ENCODE results near the gene PLEKHA7.
"Not testable (repeated sequence)": the region's sequence is repeated elsewhere in the genome, so short reads cannot be mapped to it uniquely, and the experiment has no call there.

The PLEKHA7 gene

DNA sequence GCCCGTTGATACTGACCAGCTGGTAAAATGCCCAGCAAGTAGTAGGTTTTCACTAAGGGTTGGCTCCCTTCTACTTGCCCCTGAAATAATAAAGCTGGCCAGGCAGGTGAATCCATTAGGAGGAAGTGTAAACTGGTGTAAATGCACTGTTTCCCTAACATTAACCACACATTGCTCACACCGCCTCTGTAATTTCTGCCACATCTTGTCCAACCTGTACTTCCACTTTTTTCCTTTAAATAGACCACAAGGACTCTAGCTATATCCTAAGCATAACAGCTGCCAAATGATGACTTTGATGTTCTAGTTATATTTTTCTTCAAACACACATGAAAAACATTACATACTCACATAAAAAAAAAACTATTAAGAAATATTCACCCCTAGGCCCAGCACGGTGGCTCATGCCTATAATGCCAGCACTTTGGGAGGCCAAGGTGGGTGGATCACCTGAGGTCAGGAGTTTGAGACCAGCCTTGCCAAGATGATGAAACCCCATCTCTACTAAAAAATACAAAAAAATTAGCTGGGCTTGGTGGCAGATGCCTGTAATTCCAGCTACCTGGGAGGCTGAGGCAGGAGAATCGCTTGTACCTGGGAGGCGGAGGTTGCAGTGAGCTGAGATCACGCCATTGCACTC, 95.6 kb downstream of the PLEKHA7 start:
- H3K4me1 ChIP-seq (ENCODE audit: control insufficient read depth, low read depth, low read length) = not testable (repeated sequence)

DNA sequence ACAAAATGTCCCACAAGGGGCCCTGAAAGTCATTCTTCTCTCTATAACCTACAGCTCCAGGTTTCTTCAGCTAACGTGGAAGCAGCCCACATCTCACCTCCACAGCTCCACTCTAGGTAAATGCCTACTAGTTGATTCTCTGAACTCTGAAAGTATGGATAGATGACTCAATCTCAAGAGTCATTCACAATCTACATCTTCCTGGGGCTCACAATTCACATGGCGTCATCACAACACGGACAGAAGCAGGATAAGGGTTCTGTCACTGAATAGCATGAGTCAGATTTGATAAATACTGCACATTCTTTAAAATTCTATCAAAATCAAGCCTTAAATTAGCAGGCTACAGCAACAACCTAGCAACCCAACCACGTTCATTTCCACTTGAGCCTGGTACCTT, 96.3 kb downstream of the PLEKHA7 start:
- Histone ChIP-seq H4K8ac (ENCODE audit: low read depth, low read length) (no peak overlapping the region), H2BK15ac (replicated peaks; ENCODE audit: low read depth) (no peak overlapping the region), H3K36me3 (ENCODE audit: control insufficient read depth, insufficient read depth, low read length) (no peaks in the 10 kb centered on the region), H3K79me1 (ENCODE audit: low read length) (no peaks in the 10 kb centered on the region), H3K4me3 (ENCODE audit: low read length) (no peak overlapping the region), H3K4ac (ENCODE audit: low read depth, low read length) (no peak overlapping the region), H3K23ac (ENCODE audit: low read length) (no peak overlapping the region), H2BK5ac (ENCODE audit: low read length) (no peak overlapping the region), H3K18ac (ENCODE audit: low read length) (no peak overlapping the region), H3K4me1 (ENCODE audit: control insufficient read depth, low read depth, low read length) (no peaks in the 10 kb centered on the region), H3K9ac (ENCODE audit: low read length) (no peak overlapping the region), H3K4me2 (ENCODE audit: low read length) (no peak overlapping the region), H3K56ac (ENCODE audit: low read length) (no peak overlapping the region), H2AK5ac (ENCODE audit: low read length) (no peak overlapping the region), H3K79me2 (ENCODE audit: control insufficient read depth, insufficient read depth, low read length) (no peaks in the 10 kb centered on the region), H4K5ac (ENCODE audit: low read length) (no peak overlapping the region), H3K27ac (ENCODE audit: low read depth, low read length) (no peak overlapping the region), H3K27me3 (ENCODE audit: insufficient read depth, low read length, poor library complexity) (no peaks in the 10 kb centered on the region), H2BK120ac (ENCODE audit: low read depth, low read length) (no peak overlapping the region)
- no CpG with 5 or more reads among the region's 4 CpGs for WGBS (ENCODE audit: extremely low coverage, insufficient coverage, low lambda C conversion rate)
- DNase-seq = no peak

More for the DNA sequence above, 95.6 kb downstream of the PLEKHA7 start:
- not testable (repeated sequence) for H3K4me3 ChIP-seq (ENCODE audit: low read length); H4K8ac ChIP-seq (ENCODE audit: low read depth, low read length); H2AK5ac ChIP-seq (ENCODE audit: low read length); H2BK5ac ChIP-seq (ENCODE audit: low read length); DNase-seq; H3K9ac ChIP-seq (ENCODE audit: low read length); H3K79me1 ChIP-seq (ENCODE audit: low read length); H3K23ac ChIP-seq (ENCODE audit: low read length); H3K27ac ChIP-seq (ENCODE audit: low read depth, low read length); H3K36me3 ChIP-seq (ENCODE audit: control insufficient read depth, insufficient read depth, low read length); H3K27me3 ChIP-seq (ENCODE audit: insufficient read depth, low read length, poor library complexity); H3K4me2 ChIP-seq (ENCODE audit: low read length); H3K79me2 ChIP-seq (ENCODE audit: control insufficient read depth, insufficient read depth, low read length); H2BK120ac ChIP-seq (ENCODE audit: low read depth, low read length); H2BK15ac ChIP-seq (replicated peaks; ENCODE audit: low read depth); H3K18ac ChIP-seq (ENCODE audit: low read length); H3K4ac ChIP-seq (ENCODE audit: low read depth, low read length); H3K56ac ChIP-seq (ENCODE audit: low read length); H4K5ac ChIP-seq (ENCODE audit: low read length)
- WGBS (ENCODE audit: extremely low coverage, insufficient coverage, low lambda C conversion rate) = no CpG with 5 or more reads among the region's 6 CpGs

DNA sequence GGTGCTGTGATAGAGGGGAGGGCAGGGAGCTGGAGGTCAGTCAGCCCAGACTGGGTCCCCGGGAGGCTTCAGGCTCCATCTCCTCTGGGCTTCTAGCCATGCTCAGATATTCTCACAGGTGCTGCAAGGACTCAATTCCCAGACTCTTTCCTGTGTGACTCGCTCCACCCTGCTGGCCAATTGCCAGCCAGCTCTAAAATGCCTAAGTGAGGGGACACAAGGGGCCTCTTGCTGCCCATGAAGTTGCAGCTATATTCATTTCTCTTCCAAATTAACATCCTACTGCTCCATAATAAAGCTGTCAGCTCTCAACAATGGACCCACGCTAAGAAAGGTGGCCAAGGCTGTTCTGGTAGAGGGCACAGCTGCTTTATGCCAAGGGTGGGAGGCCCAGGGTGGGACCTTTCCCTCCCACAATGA, 101.5 kb downstream of the PLEKHA7 start:
- H3K27me3 ChIP-seq (ENCODE audit: insufficient read depth, low read length, poor library complexity) = no peaks in the 10 kb centered on the region
- H3K23ac ChIP-seq (ENCODE audit: low read length) = no peak overlapping the region
- H3K79me2 ChIP-seq (ENCODE audit: control insufficient read depth, insufficient read depth, low read length) = no peaks in the 10 kb centered on the region
- H4K5ac ChIP-seq (ENCODE audit: low read length) = no peak overlapping the region
- H3K4ac ChIP-seq (ENCODE audit: low read depth, low read length) = no peak overlapping the region
- H4K8ac ChIP-seq (ENCODE audit: low read depth, low read length) = no peak overlapping the region
- no peak for DNase-seq
- no peaks in the 10 kb centered on the region for H3K79me1 ChIP-seq (ENCODE audit: low read length)
- H2BK120ac ChIP-seq (ENCODE audit: low read depth, low read length) = no peak overlapping the region
- H2BK5ac ChIP-seq (ENCODE audit: low read length) = no peak overlapping the region
- no peaks in the 10 kb centered on the region for H3K4me1 ChIP-seq (ENCODE audit: control insufficient read depth, low read depth, low read length)
- no CpG with 5 or more reads among the region's 3 CpGs for WGBS (ENCODE audit: extremely low coverage, insufficient coverage, low lambda C conversion rate)
- no peak overlapping the region for H2AK5ac ChIP-seq (ENCODE audit: low read length)
- no peaks in the 10 kb centered on the region for H3K36me3 ChIP-seq (ENCODE audit: control insufficient read depth, insufficient read depth, low read length)
- H3K4me3 ChIP-seq (ENCODE audit: low read length) = no peak overlapping the region
- H3K4me2 ChIP-seq (ENCODE audit: low read length) = no peak overlapping the region
- H3K27ac ChIP-seq (ENCODE audit: low read depth, low read length) = no peak overlapping the region
- H2BK15ac ChIP-seq (replicated peaks; ENCODE audit: low read depth) = no peak overlapping the region
- H3K18ac ChIP-seq (ENCODE audit: low read length) = no peak overlapping the region
- H3K9ac ChIP-seq (ENCODE audit: low read length) = no peak overlapping the region
- H3K56ac ChIP-seq (ENCODE audit: low read length) = no peak overlapping the region

GRCh38 chr11:16911658-16912057, 102.6 kb downstream of the PLEKHA7 start:
- Histone ChIP-seq H4K8ac (ENCODE audit: low read depth, low read length) (no peak overlapping the region), H3K79me2 (ENCODE audit: control insufficient read depth, insufficient read depth, low read length) (no peaks in the 10 kb centered on the region), H2BK120ac (ENCODE audit: low read depth, low read length) (no peak overlapping the region), H3K4ac (ENCODE audit: low read depth, low read length) (no peak overlapping the region), H3K9ac (ENCODE audit: low read length) (no peak overlapping the region), H2BK5ac (ENCODE audit: low read length) (no peak overlapping the region), H3K27me3 (ENCODE audit: insufficient read depth, low read length, poor library complexity) (no peaks in the 10 kb centered on the region), H2BK15ac (replicated peaks; ENCODE audit: low read depth) (no peak overlapping the region), H2AK5ac (ENCODE audit: low read length) (no peak overlapping the region), H3K56ac (ENCODE audit: low read length) (no peak overlapping the region), H3K36me3 (ENCODE audit: control insufficient read depth, insufficient read depth, low read length) (no peaks in the 10 kb centered on the region), H3K23ac (ENCODE audit: low read length) (no peak overlapping the region), H3K4me1 (ENCODE audit: control insufficient read depth, low read depth, low read length) (no peaks in the 10 kb centered on the region), H3K4me2 (ENCODE audit: low read length) (no peak overlapping the region), H3K4me3 (ENCODE audit: low read length) (no peak overlapping the region), H3K79me1 (ENCODE audit: low read length) (no peaks in the 10 kb centered on the region), H3K18ac (ENCODE audit: low read length) (no peak overlapping the region), H4K5ac (ENCODE audit: low read length) (no peak overlapping the region), H3K27ac (ENCODE audit: low read depth, low read length) (no peak overlapping the region)
- DNase-seq = no peak
- no CpG with 5 or more reads among the region's 4 CpGs for WGBS (ENCODE audit: extremely low coverage, insufficient coverage, low lambda C conversion rate)

DNA sequence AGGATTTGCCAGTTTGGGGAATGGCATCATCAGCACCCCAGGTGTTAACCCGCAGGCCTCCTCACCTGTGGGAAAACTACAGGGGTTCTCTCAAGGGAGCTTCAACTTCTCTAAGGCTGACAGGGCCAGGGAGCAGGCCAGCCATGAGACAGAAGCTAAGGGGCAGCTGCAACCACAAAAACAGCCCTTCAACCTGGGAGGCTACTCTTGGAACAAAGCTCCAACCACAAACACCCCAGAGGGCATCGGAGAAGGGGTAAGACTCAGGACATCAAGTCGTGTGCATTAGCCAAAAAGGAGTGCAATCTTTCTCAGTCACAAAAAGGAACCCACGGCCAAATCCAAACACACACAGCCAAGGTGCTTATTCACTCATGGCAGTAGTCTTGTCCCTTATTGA, 103.0 kb downstream of the PLEKHA7 start:
- Histone ChIP-seq H3K56ac (ENCODE audit: low read length) (no peak overlapping the region), H3K27me3 (ENCODE audit: insufficient read depth, low read length, poor library complexity) (no peaks in the 10 kb centered on the region), H2BK5ac (ENCODE audit: low read length) (no peak overlapping the region), H3K4ac (ENCODE audit: low read depth, low read length) (no peak overlapping the region), H3K27ac (ENCODE audit: low read depth, low read length) (no peak overlapping the region), H2AK5ac (ENCODE audit: low read length) (no peak overlapping the region), H3K79me2 (ENCODE audit: control insufficient read depth, insufficient read depth, low read length) (no peaks in the 10 kb centered on the region), H3K4me3 (ENCODE audit: low read length) (no peak overlapping the region), H3K4me2 (ENCODE audit: low read length) (no peak overlapping the region), H3K18ac (ENCODE audit: low read length) (no peak overlapping the region), H2BK15ac (replicated peaks; ENCODE audit: low read depth) (no peak overlapping the region), H3K23ac (ENCODE audit: low read length) (no peak overlapping the region), H4K5ac (ENCODE audit: low read length) (no peak overlapping the region), H4K8ac (ENCODE audit: low read depth, low read length) (no peak overlapping the region), H2BK120ac (ENCODE audit: low read depth, low read length) (no peak overlapping the region), H3K36me3 (ENCODE audit: control insufficient read depth, insufficient read depth, low read length) (no peaks in the 10 kb centered on the region), H3K9ac (ENCODE audit: low read length) (no peak overlapping the region), H3K79me1 (ENCODE audit: low read length) (no peaks in the 10 kb centered on the region), H3K4me1 (ENCODE audit: control insufficient read depth, low read depth, low read length) (no peaks in the 10 kb centered on the region)
- no peak for DNase-seq
- WGBS (ENCODE audit: extremely low coverage, insufficient coverage, low lambda C conversion rate) = no CpG with 5 or more reads among the region's 4 CpGs

GRCh38 chr11:16909359-16910035, 104.7 kb downstream of the PLEKHA7 start:
- no peak overlapping the region for H2BK15ac ChIP-seq (replicated peaks; ENCODE audit: low read depth)
- no CpG with 5 or more reads among the region's 3 CpGs for WGBS (ENCODE audit: extremely low coverage, insufficient coverage, low lambda C conversion rate)
- no peak overlapping the region for H3K9ac ChIP-seq (ENCODE audit: low read length)
- H2AK5ac ChIP-seq (ENCODE audit: low read length) = no peak overlapping the region
- no peak overlapping the region for H4K8ac ChIP-seq (ENCODE audit: low read depth, low read length)
- no peak overlapping the region for H3K18ac ChIP-seq (ENCODE audit: low read length)
- H3K36me3 ChIP-seq (ENCODE audit: control insufficient read depth, insufficient read depth, low read length) = no peaks in the 10 kb centered on the region
- no peak overlapping the region for H4K5ac ChIP-seq (ENCODE audit: low read length)
- no peak overlapping the region for H3K4me3 ChIP-seq (ENCODE audit: low read length)
- no peaks in the 10 kb centered on the region for H3K79me1 ChIP-seq (ENCODE audit: low read length)
- no peak overlapping the region for H3K23ac ChIP-seq (ENCODE audit: low read length)
- no peaks in the 10 kb centered on the region for H3K79me2 ChIP-seq (ENCODE audit: control insufficient read depth, insufficient read depth, low read length)
- H3K56ac ChIP-seq (ENCODE audit: low read length) = no peak overlapping the region
- H3K4me2 ChIP-seq (ENCODE audit: low read length) = no peak overlapping the region
- H2BK120ac ChIP-seq (ENCODE audit: low read depth, low read length) = no peak overlapping the region
- H3K27ac ChIP-seq (ENCODE audit: low read depth, low read length) = no peak overlapping the region
- H3K4ac ChIP-seq (ENCODE audit: low read depth, low read length) = no peak overlapping the region
- H3K27me3 ChIP-seq (ENCODE audit: insufficient read depth, low read length, poor library complexity) = no peaks in the 10 kb centered on the region
- DNase-seq = no peak
- no peak overlapping the region for H2BK5ac ChIP-seq (ENCODE audit: low read length)
- H3K4me1 ChIP-seq (ENCODE audit: control insufficient read depth, low read depth, low read length) = no peaks in the 10 kb centered on the region
